GM10248 (cell line): Measurements from ENCODE around the gene RPL7A.

ENCODE experiments used
- CTCF ChIA-PET: fragments of 300-600 bp; sonication (Branson Sonifier 250); formaldehyde crosslinking; extraction: SDS; loops from one replicate; lab custom pipeline; 2021; ENCODE audit warnings: antibody characterized with exemption; lab: Yijun Ruan, JAX
- POLR2A ChIA-PET: fragments of 350-650 bp; sonication (Branson Sonifier 250); formaldehyde crosslinking; extraction: SDS; loops from one replicate; lab custom pipeline; 2020; ENCODE audit warnings: antibody characterized with exemption; lab: Yijun Ruan, JAX
- DNase-seq: peaks from one replicate; pipeline ENCODE4 v3.0.0; 2012; ENCODE audit errors: extremely low spot score
- CTCF ChIP-seq: IDR thresholded peaks from 2 replicates; pipeline ENCODE4 v1.5.1; 2012; ENCODE audit warnings: mild to moderate bottlenecking, low read depth; ENCODE audit errors: extremely low read depth, missing control alignments, control extremely low read depth

Gene RPL7A

GRCh38 chr9:133370685-133371084 is 22.7 kb downstream of the RPL7A start:
- TF ChIP-seq CTCF: no peak
- ChIA-PET CTCF (interaction anchor here (0.9 to 4.8 kb wide), 9 partner anchors 8 to 185 kb away, joined by 3 to 22 read pairs (median 5); partner anchors contain the start of genes SLC2A6, SURF1 and SURF2), POLR2A (interaction anchor here (1.2 to 3.5 kb wide), 5 partner anchors 7 to 89 kb away, joined by 5 to 21 read pairs (median 7); partner anchors contain the start of genes CACFD1, MED22, RPL7A and SURF1)
- DNase-seq: no peak

DNA sequence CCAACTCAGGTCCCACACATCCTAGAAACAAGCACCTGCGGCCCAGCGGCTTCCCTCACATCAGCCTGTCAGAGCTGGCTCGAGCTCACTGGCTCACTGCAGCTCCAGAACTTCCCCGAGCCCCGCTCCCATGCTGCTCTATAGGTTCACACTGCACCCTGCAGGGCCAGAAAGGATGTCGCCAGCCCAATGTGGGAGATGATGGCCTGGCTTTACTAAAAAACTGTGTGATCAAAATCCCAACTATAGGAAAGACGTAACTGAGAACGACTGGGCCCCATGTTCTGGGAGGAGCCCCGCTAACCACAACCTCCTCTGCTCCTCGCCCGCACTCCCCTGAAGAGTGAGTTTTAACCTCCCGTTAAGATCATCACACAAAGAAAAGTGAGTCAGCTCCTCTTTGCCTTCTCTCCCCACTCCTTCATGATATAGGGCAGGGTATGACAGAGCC is 23.3 kb downstream of the RPL7A start:
- DNase-seq: no peak
- CTCF ChIA-PET: interaction anchor here (0.7 to 4.8 kb wide), 13 partner anchors 8 to 227 kb away, joined by 3 to 22 read pairs (median 4); partner anchors contain the start of genes SLC2A6, SURF1 and SURF2
- POLR2A ChIA-PET: interaction anchor here (1.2 to 3.5 kb wide), 6 partner anchors 8 to 88 kb away, joined by 5 to 21 read pairs (median 7); partner anchors contain the start of genes CACFD1, MED22, RPL7A and SURF1
- peak; percentile 33 for TF ChIP-seq CTCF

DNA sequence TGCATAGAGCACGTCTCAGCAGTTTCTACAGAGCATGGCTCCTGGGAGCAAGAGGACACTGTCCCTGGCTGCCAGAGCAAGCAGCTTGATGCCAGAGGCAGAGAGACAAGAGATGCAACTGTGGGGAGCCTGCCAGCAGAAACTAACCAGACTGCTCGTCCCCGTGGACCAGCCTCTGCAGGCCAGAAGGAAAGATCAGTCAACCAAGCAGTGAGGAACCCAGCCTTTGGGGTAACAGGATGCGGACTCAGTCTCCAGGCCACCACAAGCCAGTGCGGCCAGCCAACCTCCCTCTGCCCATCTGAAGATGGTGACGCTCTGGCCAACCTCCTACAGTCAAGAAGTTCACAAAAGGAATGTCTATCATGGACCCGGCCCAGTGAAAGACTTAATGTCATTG is 24.1 kb downstream of the RPL7A start:
- ChIA-PET POLR2A (interaction anchor here (1.2 to 3.5 kb wide), 5 partner anchors 9 to 32 kb away, joined by 3 to 21 read pairs (median 7); partner anchors contain the start of genes MED22, RPL7A, SURF1 and SURF2), CTCF (interaction anchor here (0.7 to 4.8 kb wide), 9 partner anchors 9 to 228 kb away, joined by 3 to 22 read pairs (median 5); partner anchors contain the start of genes SURF1 and SURF2)
- no peak for TF ChIP-seq CTCF
- DNase-seq: no peak

GRCh38 chr9:133374612-133375115 is 26.6 kb downstream of the RPL7A start:
- CTCF ChIA-PET: interaction anchor here (1.1 to 4.8 kb wide), 3 partner anchors 12 to 112 kb away, joined by 3 to 22 read pairs (median 5); no protein-coding TSS in a partner anchor
- no peak for DNase-seq
- TF ChIP-seq CTCF: no peak
- POLR2A ChIA-PET: interaction anchor here (1.2 to 2.5 kb wide), 3 partner anchors 11 to 45 kb away, joined by 3 to 10 read pairs (median 3); partner anchors contain the start of genes MED22 and RPL7A

GRCh38 chr9:133375116-133375723 is 27.2 kb downstream of the RPL7A start:
- peak; percentile 39 for DNase-seq
- peak; percentile 38 for TF ChIP-seq CTCF
- ChIA-PET POLR2A (interaction anchor here (1.2 to 2.5 kb wide), 3 partner anchors 12 to 45 kb away, joined by 3 to 10 read pairs (median 3); partner anchors contain the start of genes MED22 and RPL7A), CTCF (interaction anchor here (1.1 to 4.8 kb wide), 3 partner anchors 12 to 111 kb away, joined by 3 to 22 read pairs (median 5); no protein-coding TSS in a partner anchor)
